Thoracic aorta (tissue), 2 donors: Measurements from ENCODE around the gene RBBP5. TPM values are rescaled to one million over a fixed set of nuclear protein-coding genes. Genes with fewer than 3 reads are reported as not detected.

ENCODE experiments used
- ATAC-seq: fragments of 150-250 bp; one replicate; pipeline ENCODE4 v1.8.0; 2017; ENCODE audit warnings: low read depth; ENCODE audit not compliant: insufficient number of reproducible peaks, low FRiP score
- DNase-seq: peaks from one replicate; pipeline ENCODE4 v3.0.0-alpha.2; 2020; ENCODE audit warnings: low spot score
- H3K27ac ChIP-seq, 2 donors: fragments of 200-600 bp; sonication (generic); 1 replicate in 1 of 2; 2 replicates in 1 of 2; pipeline ENCODE4 v1.5.1; 2016; ENCODE audit warnings: mild to moderate bottlenecking in 2 of 2, moderate library complexity in 2 of 2
- H3K27me3 ChIP-seq: fragments of 200-600 bp; sonication (generic); replicated peaks from 2 replicates; pipeline ENCODE4 v1.6.0; 2016; ENCODE audit warnings: mild to moderate bottlenecking; ENCODE audit not compliant: insufficient read depth
- H3K36me3 ChIP-seq: fragments of 200-600 bp; sonication (generic); one replicate; pipeline ENCODE4 v1.5.1; 2016
- H3K4me1 ChIP-seq, 2 donors: fragments of 200-600 bp; sonication (generic); 1 replicate in 1 of 2; 2 replicates in 1 of 2; pipeline versions ENCODE4 v1.5.1 to v1.6.0; 2016; ENCODE audit warnings: low read depth in 2 of 2, mild to moderate bottlenecking in 1 of 2; ENCODE audit not compliant: control insufficient read depth in 1 of 2
- H3K4me3 ChIP-seq: fragments of 200-600 bp; sonication (generic); 2 replicates; pipeline ENCODE4 v1.5.1; 2016; ENCODE audit warnings: mild to moderate bottlenecking
- H3K9me3 ChIP-seq: fragments of 200-600 bp; sonication (generic); 2 replicates; pipeline ENCODE4 v1.5.1; 2016
- CTCF ChIP-seq: fragments of 200-600 bp; sonication (generic); IDR thresholded peaks from one replicate; pipeline ENCODE4 v1.5.1; 2019; ENCODE audit warnings: antibody characterized with exemption
- total RNA-seq, 2 donors: library from RNA; depleted of rRNA; stranded (reverse); fragments of >200 nt; gene quantifications; one replicate each; pipeline versions ENCODE4 v1.1.0 to v1.2.3, GENCODE V29; 2016

Gene RBBP5
- total RNA-seq, 2 donors from 2014 or later: 9.2 to 13.5 TPM

DNA sequence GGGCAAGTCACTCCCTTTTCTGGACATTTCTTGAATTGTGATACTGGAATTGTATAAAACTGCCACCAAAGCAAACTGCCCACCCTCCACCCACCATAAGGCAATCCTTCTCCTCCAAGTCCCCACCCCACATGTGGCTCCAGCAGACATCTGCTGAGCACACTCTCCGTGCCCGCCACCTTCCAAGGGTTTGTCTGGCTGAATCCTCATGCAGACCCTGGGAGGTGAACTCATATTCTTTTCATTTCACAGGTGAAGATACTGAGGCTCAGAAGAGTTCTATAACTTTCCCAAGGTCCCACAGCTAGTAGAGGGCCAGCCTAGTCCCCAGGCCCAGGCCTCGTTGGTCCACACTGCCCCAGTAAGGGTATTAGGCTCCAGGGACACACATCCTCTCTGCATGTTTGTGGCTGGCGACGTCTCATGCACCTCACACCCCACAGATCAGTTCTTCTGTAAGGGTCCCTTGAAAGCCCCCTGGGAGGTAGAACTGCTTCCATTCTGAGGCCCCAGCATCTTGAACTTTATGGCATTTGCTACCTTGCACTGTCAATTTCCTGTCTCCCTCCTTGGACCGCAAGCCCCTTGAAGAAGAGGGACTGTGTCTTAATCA is 64.7 kb downstream of the RBBP5 start:
- H3K4me3 ChIP-seq: no peak overlapping the region
- ATAC-seq: no peak
- H3K36me3 ChIP-seq: no peaks in the 10 kb centered on the region
- no peak for DNase-seq
- no peaks in the 10 kb centered on the region for H3K27me3 ChIP-seq
- no peaks in the 10 kb centered on the region for H3K9me3 ChIP-seq
- TF ChIP-seq CTCF: no peak
- H3K4me1 ChIP-seq: peaks cover 0 to 3% of the 10 kb centered on the region in 2 donors
- no peak overlapping the region for H3K27ac ChIP-seq

DNA sequence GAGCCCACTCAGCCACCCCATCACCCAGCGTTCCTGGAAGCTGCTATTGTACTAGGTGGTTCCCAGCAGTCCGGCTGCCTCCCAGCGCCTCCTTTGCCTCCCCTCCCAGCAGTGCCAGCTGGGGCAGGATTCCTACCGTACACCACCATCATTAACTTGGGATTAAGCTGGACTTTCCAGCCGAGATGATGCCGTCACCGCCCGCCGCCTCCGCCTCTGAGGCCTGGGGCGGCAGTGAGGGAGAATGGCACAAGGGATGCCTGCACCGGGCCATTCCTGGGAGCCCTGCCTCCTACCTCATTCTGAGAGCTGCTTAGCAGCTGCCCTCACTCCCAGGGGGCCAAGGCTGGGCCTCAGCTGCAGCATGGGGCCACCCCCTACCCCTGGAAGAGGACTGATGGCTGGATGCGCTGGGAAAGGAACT is 65.6 kb downstream of the RBBP5 start:
- no peak overlapping the region for H3K4me3 ChIP-seq
- H3K9me3 ChIP-seq: no peaks in the 10 kb centered on the region
- TF ChIP-seq CTCF: no peak
- no peak for ATAC-seq
- no peaks in the 10 kb centered on the region for H3K4me1 ChIP-seq
- H3K36me3 ChIP-seq: no peaks in the 10 kb centered on the region
- no peak for DNase-seq
- H3K27ac ChIP-seq: no peak overlapping the region
- no peaks in the 10 kb centered on the region for H3K27me3 ChIP-seq

DNA sequence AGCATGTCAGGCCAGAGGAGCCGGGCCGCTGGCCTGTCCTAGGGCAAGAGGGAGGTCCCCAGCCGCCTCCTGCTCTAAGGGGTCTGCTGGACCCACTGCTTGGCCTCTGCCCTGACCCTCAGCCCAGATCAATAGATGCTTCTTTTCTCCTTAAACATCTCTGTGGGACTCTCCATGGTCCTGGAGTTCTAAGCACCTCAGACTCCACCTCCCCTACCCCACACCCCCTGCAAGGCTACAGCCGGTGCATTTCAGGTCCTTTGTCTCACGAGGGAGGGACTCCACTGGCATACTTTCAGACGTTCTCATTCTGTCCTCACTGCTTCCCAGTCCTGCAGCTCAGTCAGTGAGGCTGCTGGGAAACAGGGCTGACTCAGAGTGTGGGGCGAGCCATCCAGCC is 67.8 kb downstream of the RBBP5 start:
- DNase-seq (no peak), ATAC-seq (no peak)
- Histone ChIP-seq H3K4me3 (no peak overlapping the region), H3K9me3 (no peaks in the 10 kb centered on the region), H3K4me1 (no peaks in the 10 kb centered on the region), H3K27me3 (no peaks in the 10 kb centered on the region), H3K36me3 (no peaks in the 10 kb centered on the region), H3K27ac (no peak overlapping the region)
- no peak for TF ChIP-seq CTCF

- ATAC-seq (no peak), DNase-seq (no peak)
- no peak overlapping the region for H3K27ac ChIP-seq
- TF ChIP-seq CTCF: no peak
- H3K4me1 ChIP-seq: no peaks in the 10 kb centered on the region
- no peaks in the 10 kb centered on the region for H3K27me3 ChIP-seq
- no peaks in the 10 kb centered on the region for H3K9me3 ChIP-seq
- no peaks in the 10 kb centered on the region for H3K36me3 ChIP-seq
- no peak overlapping the region for H3K4me3 ChIP-seq
Measured at GRCh38 chr1:205053296-205053695, 68.5 kb downstream of the RBBP5 start.

- Histone ChIP-seq H3K27ac (no peak overlapping the region), H3K27me3 (no peaks in the 10 kb centered on the region), H3K4me1 (no peaks in the 10 kb centered on the region), H3K36me3 (no peaks in the 10 kb centered on the region), H3K4me3 (no peak overlapping the region), H3K9me3 (no peaks in the 10 kb centered on the region)
- TF ChIP-seq CTCF: no peak
- DNase-seq (no peak), ATAC-seq (no peak)
Measured at GRCh38 chr1:205052690-205053089, 69.1 kb downstream of the RBBP5 start.
